Ishikawa (cell line): ENCODE data around the gene SPRTN.

Source experiments
- CEBPB ChIP-seq: IDR thresholded peaks from 2 replicates; pipeline ENCODE4 v1.6.1; 2012
- EGR1 ChIP-seq: IDR thresholded peaks from 2 replicates; pipeline ENCODE4 v1.6.1; 2012
- MAX ChIP-seq: IDR thresholded peaks from 2 replicates; pipeline ENCODE4 v1.6.1; 2012
- REST ChIP-seq: IDR thresholded peaks from 2 replicates; pipeline ENCODE4 v1.6.1; 2012; ENCODE audit warnings: low read depth, mild to moderate bottlenecking
- TEAD4 ChIP-seq: IDR thresholded peaks from 2 replicates; pipeline ENCODE4 v1.6.1; 2012
- USF1 ChIP-seq: IDR thresholded peaks from 2 replicates; pipeline ENCODE4 v1.6.1; 2012
- YY1 ChIP-seq: IDR thresholded peaks from 2 replicates; pipeline ENCODE4 v1.6.1; 2012; ENCODE audit warnings: low read depth

- TF ChIP-seq REST = no peak
- no peak for TF ChIP-seq USF1
- TF ChIP-seq YY1 = no peak
- TF ChIP-seq TEAD4 = no peak
- no peak for TF ChIP-seq MAX
- no peak for TF ChIP-seq CEBPB
- no peak for TF ChIP-seq EGR1
Observed at GRCh38 chr1:231385416-231385748, 47.3 kb downstream of the SPRTN start.
